ENCODE measurements around the gene GFRA4. TPM values are rescaled to one million over a fixed set of nuclear protein-coding genes. Genes with fewer than 3 reads are reported as not detected.

Gene GFRA4
- total RNA-seq, 2 donors from 2014 or later = not detected

DNA sequence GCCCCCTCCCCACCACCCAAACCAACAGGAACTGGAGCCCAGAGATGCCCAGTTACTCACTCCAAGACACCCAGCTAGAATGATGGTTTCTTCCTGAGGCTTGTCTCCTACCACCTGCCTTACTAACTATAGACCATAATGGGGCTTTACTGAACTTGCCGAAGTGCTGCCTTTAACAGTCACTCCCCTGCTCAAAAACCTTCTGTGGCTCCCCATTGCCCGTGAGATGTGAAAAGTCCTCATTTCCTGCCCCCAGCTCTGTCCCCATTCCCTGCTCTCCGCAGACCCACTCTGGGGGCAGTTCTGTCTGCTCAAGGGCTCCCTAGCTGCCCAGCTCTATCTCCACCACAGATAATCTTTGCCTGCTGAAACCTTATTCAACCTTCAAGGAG, 44.3 kb upstream of the GFRA4 start:
- TF ChIP-seq, protein P1, sequence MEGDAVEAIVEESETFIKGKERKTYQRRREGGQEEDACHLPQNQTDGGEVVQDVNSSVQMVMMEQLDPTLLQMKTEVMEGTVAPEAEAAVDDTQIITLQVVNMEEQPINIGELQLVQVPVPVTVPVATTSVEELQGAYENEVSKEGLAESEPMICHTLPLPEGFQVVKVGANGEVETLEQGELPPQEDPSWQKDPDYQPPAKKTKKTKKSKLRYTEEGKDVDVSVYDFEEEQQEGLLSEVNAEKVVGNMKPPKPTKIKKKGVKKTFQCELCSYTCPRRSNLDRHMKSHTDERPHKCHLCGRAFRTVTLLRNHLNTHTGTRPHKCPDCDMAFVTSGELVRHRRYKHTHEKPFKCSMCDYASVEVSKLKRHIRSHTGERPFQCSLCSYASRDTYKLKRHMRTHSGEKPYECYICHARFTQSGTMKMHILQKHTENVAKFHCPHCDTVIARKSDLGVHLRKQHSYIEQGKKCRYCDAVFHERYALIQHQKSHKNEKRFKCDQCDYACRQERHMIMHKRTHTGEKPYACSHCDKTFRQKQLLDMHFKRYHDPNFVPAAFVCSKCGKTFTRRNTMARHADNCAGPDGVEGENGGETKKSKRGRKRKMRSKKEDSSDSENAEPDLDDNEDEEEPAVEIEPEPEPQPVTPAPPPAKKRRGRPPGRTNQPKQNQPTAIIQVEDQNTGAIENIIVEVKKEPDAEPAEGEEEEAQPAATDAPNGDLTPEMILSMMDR (IDR thresholded peaks at IDR 0.05) = no peak
- Histone ChIP-seq H3K9me3 (no peaks in the 10 kb centered on the region), H3K27ac (no peak overlapping the region), H3K36me3 (no peaks in the 10 kb centered on the region), H3K9ac (ENCODE audit: low read depth in 2 of 2, low read length in 2 of 2) (no peak overlapping the region), H3K4me3 (no peak overlapping the region), H3K4me1 (no peaks in the 10 kb centered on the region), H3K27me3 (no peaks in the 10 kb centered on the region)
- intact Hi-C loops (cut with DNase I) = no loop called here
- DNase-seq = no peak

DNA sequence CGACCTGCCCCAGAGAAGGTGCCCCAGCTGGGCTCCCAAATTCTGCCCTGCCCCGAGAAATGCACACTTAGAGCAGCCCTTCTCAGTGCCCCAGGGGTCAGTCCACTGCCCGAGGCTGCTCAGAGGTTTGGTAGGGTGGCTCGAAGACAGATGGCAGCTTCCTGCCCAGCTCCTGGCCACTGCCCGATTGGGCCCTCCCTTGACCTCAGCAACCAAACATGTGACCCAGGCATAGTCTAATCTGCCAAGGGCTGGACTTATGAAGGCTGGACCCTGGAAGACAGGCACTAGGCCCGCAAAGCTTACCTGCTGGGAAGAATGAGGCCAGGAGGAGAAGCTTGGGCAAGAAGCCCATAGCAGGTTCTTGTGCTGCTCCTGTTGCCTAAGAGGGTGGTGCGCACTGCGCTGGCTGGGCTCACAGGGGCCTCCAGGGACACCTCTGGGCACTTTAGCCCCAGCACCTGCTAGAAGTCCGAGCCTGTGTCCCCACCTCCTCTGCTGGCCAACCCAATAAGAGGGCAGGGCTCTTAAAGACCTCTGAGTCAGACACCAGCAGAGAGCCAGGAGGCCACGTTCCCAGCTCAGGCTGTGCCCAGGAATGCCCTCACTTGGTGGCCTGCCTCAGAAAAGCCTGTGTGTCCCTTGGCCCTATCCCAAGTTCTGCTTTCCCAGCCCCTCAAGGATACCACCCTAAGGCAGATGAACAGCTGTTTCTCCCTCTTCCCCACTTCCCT, 43.7 kb upstream of the GFRA4 start:
- Histone ChIP-seq H3K36me3 (no peaks in the 10 kb centered on the region), H3K4me3 (no peak overlapping the region), H3K9ac (ENCODE audit: low read depth in 2 of 2, low read length in 2 of 2) (no peak overlapping the region), H3K9me3 (no peaks in the 10 kb centered on the region), H3K27me3 (no peaks in the 10 kb centered on the region), H3K27ac (no peak overlapping the region), H3K4me1 (no peaks in the 10 kb centered on the region)
- TF ChIP-seq, protein P1 (IDR thresholded peaks at IDR 0.05) = no peak
- intact Hi-C loops (cut with DNase I) = no loop called here
- DNase-seq = no peak

DNA sequence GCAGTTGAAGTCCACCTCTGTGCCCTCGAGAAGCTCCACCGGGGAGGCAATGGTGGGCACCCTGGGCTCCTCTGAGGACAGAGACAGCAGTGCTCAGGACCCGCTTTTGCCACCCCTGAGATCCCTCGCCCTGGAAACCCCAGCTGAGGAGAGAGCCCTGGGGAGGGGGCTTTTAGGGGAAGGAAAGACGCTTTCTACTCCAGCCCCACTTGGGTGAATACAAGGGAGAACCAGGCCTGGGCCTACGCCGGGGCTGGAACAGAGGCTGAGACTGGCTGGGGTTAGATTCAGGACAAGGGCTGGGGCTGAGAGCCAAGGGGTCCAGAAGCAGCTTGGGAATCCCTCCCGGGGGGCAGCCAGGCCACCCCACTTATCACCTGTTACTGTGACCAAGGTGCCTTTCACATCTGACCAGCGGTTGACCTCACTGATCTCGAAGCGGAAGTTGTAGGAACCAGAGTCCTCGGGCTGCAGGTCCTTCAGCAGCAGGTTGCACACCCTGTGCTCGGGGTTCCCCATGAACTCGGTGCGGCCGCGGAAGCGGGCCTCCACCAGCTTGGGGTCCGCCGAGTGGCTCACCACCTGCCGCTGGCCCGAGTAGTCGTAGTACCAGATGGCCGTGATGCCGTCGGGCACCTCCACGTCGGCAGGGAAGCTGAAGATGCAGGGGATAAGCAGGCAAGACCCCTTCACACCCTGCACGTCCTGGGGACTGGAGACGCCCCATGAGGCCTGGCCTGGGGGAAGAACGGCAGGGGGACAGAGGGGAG, 43.0 kb upstream of the GFRA4 start:
- intact Hi-C loops (cut with DNase I) = no loop called here

DNA sequence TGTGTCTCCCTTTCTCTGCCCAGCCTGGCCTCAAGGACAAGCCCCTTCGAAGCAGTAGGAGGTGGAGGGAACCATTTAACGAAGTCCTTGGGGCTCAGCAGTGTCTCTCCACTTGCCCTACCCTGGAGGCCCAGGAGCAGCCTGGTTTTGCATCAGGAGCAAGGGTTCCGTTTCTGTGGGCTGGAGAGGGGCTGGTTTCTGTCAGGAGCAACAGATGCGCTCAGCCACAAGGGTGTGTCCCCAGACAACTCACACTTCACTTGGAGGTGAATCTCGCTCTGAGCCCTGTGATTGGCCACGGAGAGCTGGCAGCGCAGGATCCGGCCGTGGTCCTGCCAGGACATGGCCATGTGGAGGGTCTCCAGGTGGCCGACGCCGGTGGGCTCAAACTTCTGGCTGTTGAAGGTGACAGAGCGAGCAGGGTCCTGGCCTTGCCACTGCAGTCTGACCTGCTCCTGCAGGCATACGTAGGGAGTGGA, 42.3 kb upstream of the GFRA4 start:
- Histone ChIP-seq H3K9me3 (no peaks in the 10 kb centered on the region), H3K27me3 (no peaks in the 10 kb centered on the region), H3K4me3 (no peak overlapping the region), H3K9ac (ENCODE audit: low read depth in 2 of 2, low read length in 2 of 2) (no peak overlapping the region), H3K4me1 (no peaks in the 10 kb centered on the region), H3K36me3 (no peaks in the 10 kb centered on the region), H3K27ac (no peak overlapping the region)
- intact Hi-C loops (cut with DNase I) = no loop called here
- no peak for DNase-seq
- TF ChIP-seq, protein P1 (IDR thresholded peaks at IDR 0.05) = no peak

More for the DNA sequence above, 43.0 kb upstream of the GFRA4 start:
- Histone ChIP-seq H3K4me1 (no peaks in the 10 kb centered on the region), H3K4me3 (no peak overlapping the region), H3K9ac (ENCODE audit: low read depth in 2 of 2, low read length in 2 of 2) (no peak overlapping the region), H3K27ac (no peak overlapping the region), H3K9me3 (no peaks in the 10 kb centered on the region), H3K36me3 (no peaks in the 10 kb centered on the region), H3K27me3 (no peaks in the 10 kb centered on the region)
- DNase-seq = no peak
- TF ChIP-seq, protein P1 (IDR thresholded peaks at IDR 0.05) = no peak

DNA sequence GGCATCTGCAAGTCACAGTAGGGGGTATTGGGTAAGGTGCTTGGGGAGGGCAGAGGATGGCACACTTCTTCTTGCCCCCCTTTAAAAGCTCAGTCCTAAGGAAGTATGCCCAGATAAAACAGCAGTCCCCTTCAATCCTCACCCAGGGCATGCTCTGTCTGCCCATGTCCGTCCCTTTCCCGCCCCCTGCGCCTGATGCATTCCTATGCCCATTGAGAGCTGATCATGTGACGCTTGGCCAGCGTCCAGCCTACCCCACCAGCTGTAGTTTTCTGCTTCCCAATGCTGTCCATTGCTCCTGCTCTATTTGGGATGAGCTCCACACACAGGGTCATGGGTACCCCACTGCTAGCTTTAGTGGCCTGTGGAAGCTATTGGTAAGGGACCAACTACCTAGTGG, 40.9 kb upstream of the GFRA4 start:
- Histone ChIP-seq H3K9me3 (no peaks in the 10 kb centered on the region), H3K27me3 (no peaks in the 10 kb centered on the region), H3K9ac (ENCODE audit: low read depth in 2 of 2, low read length in 2 of 2) (no peak overlapping the region), H3K36me3 (no peaks in the 10 kb centered on the region), H3K27ac (no peak overlapping the region), H3K4me1 (no peaks in the 10 kb centered on the region), H3K4me3 (no peak overlapping the region)
- intact Hi-C loops (cut with DNase I) = no loop called here
- no peak for DNase-seq
- TF ChIP-seq, protein P1 (IDR thresholded peaks at IDR 0.05) = no peak
